Ishikawa (cell line): ENCODE results near the gene MRTFA.

Experiments
- CEBPB ChIP-seq: IDR thresholded peaks from 2 replicates; pipeline ENCODE4 v1.6.1; 2012
- CREB1 ChIP-seq: IDR thresholded peaks from 2 replicates; pipeline ENCODE4 v1.6.1; 2012; ENCODE audit warnings: low read depth
- EGR1 ChIP-seq: IDR thresholded peaks from 2 replicates; pipeline ENCODE4 v1.6.1; 2012
- EP300 ChIP-seq: IDR thresholded peaks from 2 replicates; pipeline ENCODE4 v1.6.1; 2012; ENCODE audit warnings: borderline replicate concordance
- FOXM1 ChIP-seq: IDR thresholded peaks from 2 replicates; pipeline ENCODE4 v1.6.1; 2012; ENCODE audit warnings: low read depth, borderline replicate concordance
- NFIC ChIP-seq: IDR thresholded peaks from 2 replicates; pipeline ENCODE4 v1.6.1; 2012
- RAD21 ChIP-seq: IDR thresholded peaks from 2 replicates; pipeline ENCODE4 v1.6.1; 2012; ENCODE audit warnings: low read depth
- REST ChIP-seq: IDR thresholded peaks from 2 replicates; pipeline ENCODE4 v1.6.1; 2012; ENCODE audit warnings: low read depth, mild to moderate bottlenecking
- TAF1 ChIP-seq: IDR thresholded peaks from 2 replicates; pipeline ENCODE4 v1.6.1; 2012; ENCODE audit warnings: low read depth, mild to moderate bottlenecking
- TCF12 ChIP-seq: IDR thresholded peaks from 2 replicates; pipeline ENCODE4 v1.6.1; 2012; ENCODE audit warnings: low read depth
- TEAD4 ChIP-seq: IDR thresholded peaks from 2 replicates; pipeline ENCODE4 v1.6.1; 2012
- USF1 ChIP-seq: IDR thresholded peaks from 2 replicates; pipeline ENCODE4 v1.6.1; 2012
- YY1 ChIP-seq: IDR thresholded peaks from 2 replicates; pipeline ENCODE4 v1.6.1; 2012; ENCODE audit warnings: low read depth
- ZBTB7A ChIP-seq: IDR thresholded peaks from 2 replicates; pipeline ENCODE4 v1.6.1; 2012; ENCODE audit warnings: low read depth
- TF ChIP-seq, protein P1 (sequence below): IDR thresholded peaks from 2 replicates; pipeline ENCODE4 v1.6.1; 2012

MRTFA gene

GRCh38 chr22:40425082-40425481, 211.4 kb downstream of the MRTFA start:
- TF ChIP-seq TCF12 (no peak), FOXM1 (no peak), REST (no peak), CEBPB (no peak), YY1 (no peak), TAF1 (no peak), NFIC (no peak), RAD21 (no peak), EP300 (no peak), EGR1 (no peak)

- no peak for TF ChIP-seq FOXM1
- TF ChIP-seq ZBTB7A = no peak
- no peak for TF ChIP-seq USF1
- no peak for TF ChIP-seq CEBPB
- no peak for TF ChIP-seq RAD21
- TF ChIP-seq TAF1 = no peak
- no peak for TF ChIP-seq YY1
- no peak for TF ChIP-seq CREB1
- TF ChIP-seq TEAD4 = no peak
- TF ChIP-seq, protein P1, sequence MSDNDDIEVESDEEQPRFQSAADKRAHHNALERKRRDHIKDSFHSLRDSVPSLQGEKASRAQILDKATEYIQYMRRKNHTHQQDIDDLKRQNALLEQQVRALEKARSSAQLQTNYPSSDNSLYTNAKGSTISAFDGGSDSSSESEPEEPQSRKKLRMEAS = no peak
- TF ChIP-seq EP300 = no peak
- TF ChIP-seq REST = no peak
- no peak for TF ChIP-seq TCF12
- no peak for TF ChIP-seq NFIC
Measured at GRCh38 chr22:40423882-40424640, 212.5 kb downstream of the MRTFA start.

- no peak for TF ChIP-seq RAD21
- TF ChIP-seq CEBPB = no peak
- no peak for TF ChIP-seq EGR1
- no peak for TF ChIP-seq TEAD4
- TF ChIP-seq ZBTB7A = no peak
- no peak for TF ChIP-seq YY1
- no peak for TF ChIP-seq CREB1
- TF ChIP-seq NFIC = no peak
- TF ChIP-seq TAF1 = no peak
Measured at GRCh38 chr22:40423310-40423688, 213.2 kb downstream of the MRTFA start.

- TF ChIP-seq YY1 (no peak), REST (no peak), TEAD4 (no peak), ZBTB7A (no peak), CREB1 (no peak), FOXM1 (no peak), RAD21 (no peak), TCF12 (no peak), CEBPB (no peak)
Measured at GRCh38 chr22:40422558-40423309, 213.8 kb downstream of the MRTFA start.
